Measurements from ENCODE around the gene SCARB1.

Gene SCARB1

DNA sequence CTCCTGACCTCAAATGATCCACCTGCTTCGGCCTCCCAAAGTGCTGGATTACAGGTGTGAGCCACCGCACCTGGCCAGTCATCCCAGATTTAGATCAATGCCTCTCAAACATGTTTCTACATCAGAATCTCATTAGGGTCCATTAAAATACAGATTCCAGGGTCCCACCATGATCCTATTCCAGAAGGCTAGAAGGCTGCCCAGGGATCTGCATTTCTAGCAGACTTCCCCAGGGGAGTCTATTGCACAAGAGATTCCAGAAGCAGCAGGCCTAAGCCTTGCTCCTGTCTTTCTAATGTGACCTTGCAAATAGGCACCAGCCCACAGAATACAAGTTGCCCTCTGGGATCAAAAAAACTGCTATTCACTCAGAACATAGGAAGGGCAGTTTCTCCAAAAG is 81.5 kb downstream of the SCARB1 start:
- Histone ChIP-seq H3K27me3 (replicated peaks; ENCODE audit: insufficient read depth, low read length) (no peaks in the 10 kb centered on the region), H3K9ac (ENCODE audit: low read length) (no peak overlapping the region), H3K9me3 (replicated peaks; ENCODE audit: insufficient read depth, low read length) (no peaks in the 10 kb centered on the region), H2AFZ (ENCODE audit: low read length) (no peak overlapping the region), H4K20me1 (ENCODE audit: insufficient read depth, low read length) (no peaks in the 10 kb centered on the region), H3K4me1 (ENCODE audit: low read length) (no peaks in the 10 kb centered on the region), H3F3A (ENCODE audit: insufficient read depth, low read length) (no peaks in the 10 kb centered on the region), H3K4me2 (ENCODE audit: low read depth, low read length) (no peak overlapping the region), H3K9me2 (replicated peaks; ENCODE audit: insufficient read depth, low read length) (no peaks in the 10 kb centered on the region), H3K4me3 (ENCODE audit: low read length) (no peak overlapping the region), H3K27ac (ENCODE audit: low read length) (no peak overlapping the region), H3K36me3 (replicated peaks; ENCODE audit: insufficient read depth, low read length) (no peaks in the 10 kb centered on the region), H3K79me2 (ENCODE audit: low read length) (no peaks in the 10 kb centered on the region)
- DNase-seq: no peak
- TF ChIP-seq EZH2 (optimal IDR thresholded peaks at IDR 0.05; ENCODE audit: low read depth, low read length) (no peak), EZH2phosphoT487 (IDR thresholded peaks at IDR 0.05; ENCODE audit: low read length) (no peak)
- TF ChIP-seq, protein P1, sequence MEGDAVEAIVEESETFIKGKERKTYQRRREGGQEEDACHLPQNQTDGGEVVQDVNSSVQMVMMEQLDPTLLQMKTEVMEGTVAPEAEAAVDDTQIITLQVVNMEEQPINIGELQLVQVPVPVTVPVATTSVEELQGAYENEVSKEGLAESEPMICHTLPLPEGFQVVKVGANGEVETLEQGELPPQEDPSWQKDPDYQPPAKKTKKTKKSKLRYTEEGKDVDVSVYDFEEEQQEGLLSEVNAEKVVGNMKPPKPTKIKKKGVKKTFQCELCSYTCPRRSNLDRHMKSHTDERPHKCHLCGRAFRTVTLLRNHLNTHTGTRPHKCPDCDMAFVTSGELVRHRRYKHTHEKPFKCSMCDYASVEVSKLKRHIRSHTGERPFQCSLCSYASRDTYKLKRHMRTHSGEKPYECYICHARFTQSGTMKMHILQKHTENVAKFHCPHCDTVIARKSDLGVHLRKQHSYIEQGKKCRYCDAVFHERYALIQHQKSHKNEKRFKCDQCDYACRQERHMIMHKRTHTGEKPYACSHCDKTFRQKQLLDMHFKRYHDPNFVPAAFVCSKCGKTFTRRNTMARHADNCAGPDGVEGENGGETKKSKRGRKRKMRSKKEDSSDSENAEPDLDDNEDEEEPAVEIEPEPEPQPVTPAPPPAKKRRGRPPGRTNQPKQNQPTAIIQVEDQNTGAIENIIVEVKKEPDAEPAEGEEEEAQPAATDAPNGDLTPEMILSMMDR (IDR thresholded peaks at IDR 0.05; ENCODE audit: low read length): no peak

DNA sequence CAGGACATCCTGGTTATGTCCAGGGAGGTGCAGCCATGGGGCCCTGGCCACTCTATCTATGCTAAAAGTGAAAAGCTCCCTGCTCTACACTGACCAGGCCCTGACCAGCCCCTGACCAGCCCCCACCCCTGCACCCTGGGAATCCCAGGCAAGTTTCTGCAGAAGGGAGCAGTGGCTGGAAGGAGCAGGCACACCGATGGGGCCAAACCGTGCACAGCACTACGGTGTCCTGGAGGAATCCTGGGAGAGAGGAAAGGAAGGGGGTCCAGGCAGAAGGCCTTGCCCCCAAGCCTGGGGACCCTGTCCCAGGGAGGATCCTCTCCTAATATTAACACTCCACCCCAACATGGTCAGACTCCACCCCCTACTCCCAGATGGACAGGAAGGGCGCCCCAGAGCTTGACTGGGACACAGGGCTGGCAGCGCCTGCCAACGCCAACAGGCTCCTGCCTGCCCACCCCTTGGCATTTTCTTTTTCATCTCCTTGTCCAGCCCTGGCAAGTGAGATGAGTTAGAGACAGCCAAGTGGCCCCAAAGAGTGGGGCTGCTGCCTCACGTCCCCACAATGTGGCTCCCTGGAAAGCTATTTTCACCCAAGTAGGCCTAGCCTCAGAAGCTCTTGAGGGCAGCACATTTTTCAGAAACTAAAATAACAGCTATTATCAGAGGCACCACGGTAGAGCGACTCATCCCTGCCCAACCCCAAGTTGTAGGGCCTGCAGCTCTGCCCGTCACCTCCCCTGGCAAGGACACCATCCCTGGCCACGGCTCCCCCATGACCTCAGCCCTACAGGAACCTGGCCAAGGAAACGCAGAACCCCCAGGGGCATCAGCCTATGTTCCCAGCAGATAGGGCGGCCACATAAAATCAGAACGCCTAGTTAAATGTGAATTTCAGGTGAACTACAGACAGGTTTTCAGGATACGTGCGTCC is 82.6 kb downstream of the SCARB1 start:
- no peak for TF ChIP-seq EZH2phosphoT487 (IDR thresholded peaks at IDR 0.05; ENCODE audit: low read length)
- TF ChIP-seq, protein P1 (IDR thresholded peaks at IDR 0.05; ENCODE audit: low read length): no peak
- Histone ChIP-seq H3K27me3 (replicated peaks; ENCODE audit: insufficient read depth, low read length) (no peaks in the 10 kb centered on the region), H3F3A (ENCODE audit: insufficient read depth, low read length) (no peaks in the 10 kb centered on the region), H3K9ac (ENCODE audit: low read length) (no peak overlapping the region), H3K9me2 (replicated peaks; ENCODE audit: insufficient read depth, low read length) (no peaks in the 10 kb centered on the region), H2AFZ (ENCODE audit: low read length) (no peak overlapping the region), H3K4me3 (ENCODE audit: low read length) (no peak overlapping the region), H3K79me2 (ENCODE audit: low read length) (no peaks in the 10 kb centered on the region), H3K27ac (ENCODE audit: low read length) (no peak overlapping the region), H3K36me3 (replicated peaks; ENCODE audit: insufficient read depth, low read length) (no peaks in the 10 kb centered on the region), H4K20me1 (ENCODE audit: insufficient read depth, low read length) (no peaks in the 10 kb centered on the region), H3K4me2 (ENCODE audit: low read depth, low read length) (no peak overlapping the region), H3K9me3 (replicated peaks; ENCODE audit: insufficient read depth, low read length) (no peaks in the 10 kb centered on the region), H3K4me1 (ENCODE audit: low read length) (no peaks in the 10 kb centered on the region)
- no peak for DNase-seq

DNA sequence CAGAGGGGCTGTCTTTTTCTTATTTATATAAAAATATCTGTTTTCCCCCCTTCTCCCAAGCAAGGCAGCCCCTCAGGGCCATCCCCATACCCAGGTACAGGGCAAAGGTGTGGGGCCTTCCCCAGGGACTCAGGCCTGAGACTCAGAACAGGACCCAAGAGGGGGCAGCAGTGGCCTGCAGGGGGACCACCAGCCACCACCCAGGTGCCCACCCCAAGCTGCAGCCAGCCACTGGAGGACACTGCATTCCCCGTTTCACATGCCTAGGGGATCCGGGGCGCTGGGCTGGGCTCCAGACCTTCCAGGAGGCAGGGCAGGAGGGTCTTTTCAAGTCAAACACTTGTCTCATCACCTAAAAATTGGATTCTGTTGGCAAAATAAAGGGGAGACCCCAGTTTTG is 83.3 kb downstream of the SCARB1 start:
- Histone ChIP-seq H3K4me1 (ENCODE audit: low read length) (0 out of 2 replicates have a peak, but pooled peaks cover under 1% of the 10 kb centered on the region), H3K4me2 (ENCODE audit: low read depth, low read length) (no peak overlapping the region), H3K36me3 (replicated peaks; ENCODE audit: insufficient read depth, low read length) (no peaks in the 10 kb centered on the region), H3K79me2 (ENCODE audit: low read length) (no peaks in the 10 kb centered on the region), H2AFZ (ENCODE audit: low read length) (no peak overlapping the region), H4K20me1 (ENCODE audit: insufficient read depth, low read length) (no peaks in the 10 kb centered on the region), H3K4me3 (ENCODE audit: low read length) (no peak overlapping the region), H3F3A (ENCODE audit: insufficient read depth, low read length) (peaks cover 1% of the 10 kb centered on the region; the same call in 1 of the 2 replicates), H3K27ac (ENCODE audit: low read length) (no peak overlapping the region), H3K9me2 (replicated peaks; ENCODE audit: insufficient read depth, low read length) (no peaks in the 10 kb centered on the region), H3K9me3 (replicated peaks; ENCODE audit: insufficient read depth, low read length) (no peaks in the 10 kb centered on the region), H3K9ac (ENCODE audit: low read length) (no peak overlapping the region), H3K27me3 (replicated peaks; ENCODE audit: insufficient read depth, low read length) (no peaks in the 10 kb centered on the region)
- DNase-seq: no peak
- no peak for TF ChIP-seq EZH2 (optimal IDR thresholded peaks at IDR 0.05; ENCODE audit: low read depth, low read length)
